WERI-Rb-1 (cell line): ENCODE data around the gene PTPN2.

ENCODE experiments used
- DNase-seq: peaks from one replicate; pipeline ENCODE4 v3.0.0-alpha.2; 2020
- H3K27ac ChIP-seq: fragments of 250-450 bp; sonication (Bioruptor Pico); 2 replicates; pipeline ENCODE4 v1.5.1; 2020; ENCODE audit warnings: mild to moderate bottlenecking, moderate library complexity
- H3K27me3 ChIP-seq: fragments of 250-450 bp; sonication (Bioruptor Pico); 2 replicates; pipeline ENCODE4 v1.5.1; 2021; ENCODE audit warnings: mild to moderate bottlenecking, low read depth, moderate library complexity; ENCODE audit not compliant: insufficient read depth, severe bottlenecking
- H3K36me3 ChIP-seq: fragments of 250-450 bp; sonication (Bioruptor Pico); 2 replicates; pipeline ENCODE4 v1.5.1; 2020; ENCODE audit warnings: mild to moderate bottlenecking, moderate library complexity
- H3K4me3 ChIP-seq: 2 replicates; pipeline ENCODE4 v1.5.1; 2011; ENCODE audit warnings: low read depth, mild to moderate bottlenecking, control low read depth, low read length
- H3K9me3 ChIP-seq: fragments of 250-450 bp; sonication (Bioruptor Pico); 2 replicates; pipeline ENCODE4 v1.5.1; 2021; ENCODE audit warnings: mild to moderate bottlenecking, moderate library complexity; ENCODE audit not compliant: severe bottlenecking
- CTCF ChIP-seq: IDR thresholded peaks from 2 replicates; pipeline ENCODE4 v1.5.1; 2011; ENCODE audit warnings: low read depth, mild to moderate bottlenecking, control low read depth, inconsistent platforms, low read length

Gene PTPN2

GRCh38 chr18:12754511-12754910, 129.5 kb downstream of the PTPN2 start:
- Histone ChIP-seq H3K36me3 (no peaks in the 10 kb centered on the region), H3K27me3 (no peaks in the 10 kb centered on the region), H3K9me3 (no peaks in the 10 kb centered on the region), H3K4me3 (no peak overlapping the region), H3K27ac (no peak overlapping the region)
- TF ChIP-seq CTCF = no peak
- DNase-seq = no peak

- H3K4me3 ChIP-seq = no peak overlapping the region
- H3K27ac ChIP-seq = no peak overlapping the region
- H3K9me3 ChIP-seq = no peaks in the 10 kb centered on the region
- TF ChIP-seq CTCF = no peak
- peak; percentile 20 for DNase-seq
- H3K27me3 ChIP-seq = no peaks in the 10 kb centered on the region
- H3K36me3 ChIP-seq = no peaks in the 10 kb centered on the region
Measured at GRCh38 chr18:12751891-12752290, 132.1 kb downstream of the PTPN2 start.

GRCh38 chr18:12751503-12751884, 132.5 kb downstream of the PTPN2 start:
- Histone ChIP-seq H3K36me3 (no peaks in the 10 kb centered on the region), H3K4me3 (no peak overlapping the region), H3K27me3 (no peaks in the 10 kb centered on the region), H3K27ac (no peak overlapping the region), H3K9me3 (no peaks in the 10 kb centered on the region)
- TF ChIP-seq CTCF = 0 out of 2 replicates have a peak, but pooled peaks have one; percentile 18
- no peak for DNase-seq

- Histone ChIP-seq H3K4me3 (no peak overlapping the region), H3K27ac (no peak overlapping the region), H3K27me3 (no peaks in the 10 kb centered on the region), H3K9me3 (no peaks in the 10 kb centered on the region), H3K36me3 (no peaks in the 10 kb centered on the region)
- no peak for TF ChIP-seq CTCF
- DNase-seq = no peak
Measured at GRCh38 chr18:12750715-12751502, 133.1 kb downstream of the PTPN2 start.

GRCh38 chr18:12750076-12750714, 133.8 kb downstream of the PTPN2 start:
- no peak overlapping the region for H3K27ac ChIP-seq
- no peaks in the 10 kb centered on the region for H3K36me3 ChIP-seq
- H3K27me3 ChIP-seq = no peaks in the 10 kb centered on the region
- TF ChIP-seq CTCF = no peak
- no peaks in the 10 kb centered on the region for H3K9me3 ChIP-seq
- no peak for DNase-seq
- no peak overlapping the region for H3K4me3 ChIP-seq

GRCh38 chr18:12749121-12749520, 134.9 kb downstream of the PTPN2 start:
- H3K36me3 ChIP-seq = no peaks in the 10 kb centered on the region
- H3K27ac ChIP-seq = no peak overlapping the region
- no peak for TF ChIP-seq CTCF
- H3K9me3 ChIP-seq = no peaks in the 10 kb centered on the region
- H3K27me3 ChIP-seq = no peaks in the 10 kb centered on the region
- no peak overlapping the region for H3K4me3 ChIP-seq
- no peak for DNase-seq
